Stimulated activated CD8-positive, alpha-beta memory T cell treated with anti-CD3 and anti-CD28 coated beads, Interleukin-15, amount 100 ng/mL, for 24 hours (primary cell): ENCODE data around the gene CCDC124.

ENCODE experiments used
- DNase-seq: peaks from one replicate; pipeline ENCODE4 v3.0.0-alpha.2; 2020; ENCODE audit warnings: low read depth

The CCDC124 gene

DNA sequence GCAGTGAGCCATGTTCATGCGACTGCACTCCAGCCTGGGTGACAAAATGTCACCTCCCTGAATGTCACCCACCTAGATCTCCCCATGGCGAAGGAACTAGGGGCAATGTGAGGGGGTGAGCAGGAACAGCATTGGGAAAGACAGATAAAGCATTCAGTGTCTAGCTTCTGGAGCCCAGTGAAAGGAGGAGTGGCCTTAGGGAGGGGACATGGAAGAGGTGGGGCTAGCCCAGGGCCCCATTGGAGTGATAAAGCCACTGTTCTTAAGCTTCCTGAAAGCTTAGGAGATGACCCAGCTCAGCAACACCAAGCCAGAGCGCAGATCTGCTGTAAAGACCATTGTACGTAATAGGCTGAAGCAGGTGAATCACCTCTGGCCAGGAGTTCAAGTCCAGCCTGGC is 21.1 kb downstream of the CCDC124 start:
- DNase-seq, result no peak

- no peak for DNase-seq
Measured at GRCh38 chr19:17954401-17954800, 21.6 kb downstream of the CCDC124 start.

- DNase-seq, result no peak
Measured at GRCh38 chr19:17957149-17957849, 24.5 kb downstream of the CCDC124 start.

GRCh38 chr19:17957885-17958284 is 25.1 kb downstream of the CCDC124 start:
- no peak for DNase-seq

DNA sequence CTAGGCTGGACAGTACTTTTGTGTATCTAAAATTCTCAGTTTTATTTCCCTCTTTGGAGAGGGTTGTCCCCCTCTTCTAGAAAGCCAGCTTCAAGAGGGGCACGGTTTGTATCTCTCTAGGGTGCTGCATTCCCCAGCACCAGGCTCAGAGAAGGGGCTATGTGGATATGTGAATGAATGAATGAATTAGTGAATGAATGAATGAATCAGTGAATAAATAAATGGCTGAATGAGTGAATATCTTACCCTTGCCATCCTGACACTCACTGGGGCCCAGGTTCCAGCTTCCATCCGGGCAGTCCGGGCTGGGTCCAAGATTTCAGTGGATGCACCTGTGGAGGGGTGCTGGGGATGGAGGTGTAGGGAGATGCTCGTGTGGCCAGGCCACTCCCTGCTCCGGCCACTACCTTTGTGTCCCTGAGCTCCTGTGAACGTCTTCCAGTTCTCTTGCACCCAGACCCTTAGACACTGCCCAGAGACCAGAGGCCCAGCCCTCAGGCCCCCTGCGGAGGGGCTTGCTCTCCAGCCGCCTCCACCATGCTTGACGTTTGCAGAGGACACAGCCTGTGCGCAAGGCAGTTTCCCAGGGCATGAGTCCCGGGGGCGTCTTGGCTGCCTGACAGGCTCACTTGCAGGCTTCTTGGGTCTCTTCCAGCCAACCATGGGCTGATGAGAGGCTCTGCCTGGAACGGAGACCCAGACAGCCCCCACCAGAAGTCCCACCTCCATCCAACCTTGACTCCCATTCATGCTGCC is 31.3 kb downstream of the CCDC124 start:
- no peak for DNase-seq

DNA sequence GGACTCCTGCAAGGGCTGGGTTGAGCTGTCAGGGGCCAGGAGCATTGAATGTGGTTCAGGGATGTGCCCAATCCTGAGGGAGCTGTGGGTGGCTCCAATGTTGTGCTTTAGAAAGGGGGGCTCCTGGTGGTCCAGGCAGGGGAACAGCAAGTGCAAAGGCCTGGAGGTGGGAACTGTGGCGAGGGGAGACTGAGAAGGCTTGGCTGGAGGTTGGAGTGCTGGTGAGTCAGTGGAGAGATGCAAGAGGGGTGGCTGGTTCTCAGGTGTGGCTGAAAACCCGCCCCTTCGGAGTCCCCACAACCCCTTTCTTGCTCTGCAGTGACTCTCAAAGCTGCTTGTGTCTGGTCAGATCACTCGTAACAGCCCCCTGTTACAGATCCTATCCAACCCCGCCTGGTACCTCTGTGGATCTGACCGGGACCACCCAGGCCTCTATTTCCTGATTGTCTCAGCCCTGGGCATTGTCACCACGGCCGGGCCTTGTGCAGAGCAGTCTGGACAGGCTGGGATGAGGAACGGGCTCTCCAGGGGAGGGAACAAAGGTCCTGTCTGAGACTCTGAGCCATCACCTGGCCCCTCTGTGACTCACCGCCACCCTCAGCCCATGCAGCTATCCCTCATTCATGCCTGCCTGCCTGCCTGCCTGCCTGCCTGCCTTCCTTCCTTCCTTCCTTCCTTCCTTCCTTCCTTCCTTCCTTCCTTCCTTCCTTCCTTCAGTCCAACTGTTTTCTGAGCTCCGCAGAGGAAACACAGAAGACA is 32.7 kb downstream of the CCDC124 start:
- no peak for DNase-seq

- DNase-seq, result no peak
Measured at GRCh38 chr19:17966129-17966483, 33.3 kb downstream of the CCDC124 start.

GRCh38 chr19:17966550-17967256 is 33.9 kb downstream of the CCDC124 start, which contains the start of gene KCNN1:
Gene KCNN1, plus strand, starts transcription at chr19:17967107. Its CDS starts 6,782 bp downstream, at chr19:17973889.
- no peak for DNase-seq

DNA sequence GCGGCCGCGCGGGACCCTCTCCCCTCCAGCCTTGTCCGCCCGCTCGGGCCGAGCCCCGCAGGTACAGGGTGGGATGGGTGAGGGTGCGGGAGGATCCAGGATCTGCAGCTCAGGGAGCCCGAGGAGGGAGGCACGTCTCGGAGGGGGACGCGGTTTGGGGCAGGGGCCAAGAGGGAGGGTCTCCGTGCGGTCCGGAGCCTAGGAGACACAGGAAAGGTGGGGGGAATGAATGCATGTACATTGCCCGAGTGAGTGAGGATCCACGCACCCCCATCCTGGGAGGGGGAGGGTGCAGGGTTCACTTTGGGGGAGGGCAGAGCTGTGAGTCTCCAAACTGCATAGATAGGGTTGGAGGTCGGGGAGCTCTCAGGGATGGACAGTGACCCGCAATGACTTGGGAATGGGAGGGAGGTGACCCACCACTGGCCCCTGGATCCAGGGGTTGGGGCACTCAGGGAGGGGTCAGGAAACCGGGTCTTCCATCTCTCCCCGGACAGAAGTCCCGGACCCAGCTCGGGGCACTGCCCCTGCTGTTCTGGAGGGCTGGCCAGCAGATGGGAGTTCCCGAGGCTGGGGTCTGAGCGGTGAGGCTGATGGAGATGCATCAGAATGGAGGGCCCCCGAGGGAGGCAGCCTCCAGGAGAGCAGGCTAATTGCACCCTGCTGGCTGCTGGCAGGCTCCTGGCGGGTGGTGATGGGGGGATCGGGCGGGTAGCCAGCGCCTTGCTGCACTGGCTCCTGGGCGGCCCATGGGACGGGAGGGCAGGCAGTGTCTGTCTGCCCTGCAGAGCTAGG is 34.6 kb downstream of the CCDC124 start:
- DNase-seq, result no peak

DNA sequence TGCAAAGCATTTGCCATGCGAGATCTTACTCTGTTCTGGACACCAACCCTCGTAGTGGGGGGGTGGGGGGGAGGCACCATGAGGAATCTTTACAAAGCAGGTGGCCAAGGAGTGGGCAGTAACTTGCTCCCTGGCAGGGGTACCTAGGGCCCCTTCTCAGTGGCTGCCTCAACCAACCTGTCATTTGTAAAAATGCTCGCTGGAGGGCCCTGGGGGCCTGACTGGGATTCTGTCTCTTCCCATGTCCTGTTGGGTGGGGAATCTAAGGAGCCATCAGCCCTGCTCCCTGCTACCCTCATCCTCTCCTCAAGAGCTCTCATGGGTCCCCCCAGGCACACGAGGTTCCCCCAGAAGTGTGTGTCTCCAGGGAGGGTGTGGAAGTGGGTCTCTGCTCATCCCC is 35.5 kb downstream of the CCDC124 start:
- no peak for DNase-seq

- no peak for DNase-seq
Measured at GRCh38 chr19:17969096-17969792, 36.4 kb downstream of the CCDC124 start.

DNA sequence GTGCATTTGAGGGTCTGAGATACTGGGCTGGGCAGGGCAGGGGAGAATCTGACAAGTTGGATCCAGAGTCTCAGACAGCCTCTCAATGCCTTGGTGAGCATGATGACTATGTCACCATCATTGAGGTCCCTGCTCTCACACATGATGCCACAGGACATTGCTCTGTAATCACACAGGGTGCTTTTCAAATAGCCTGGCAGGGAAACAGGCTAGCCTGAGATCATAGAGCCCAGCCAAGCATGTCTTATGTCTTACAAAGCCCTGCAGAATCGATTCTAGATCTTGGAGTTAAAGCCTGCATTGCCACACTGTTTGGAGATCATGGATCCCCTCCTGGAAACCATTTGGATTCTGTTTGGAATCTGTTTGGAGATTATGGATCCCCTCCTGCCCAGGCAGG is 39.4 kb downstream of the CCDC124 start:
- DNase-seq, result no peak

DNA sequence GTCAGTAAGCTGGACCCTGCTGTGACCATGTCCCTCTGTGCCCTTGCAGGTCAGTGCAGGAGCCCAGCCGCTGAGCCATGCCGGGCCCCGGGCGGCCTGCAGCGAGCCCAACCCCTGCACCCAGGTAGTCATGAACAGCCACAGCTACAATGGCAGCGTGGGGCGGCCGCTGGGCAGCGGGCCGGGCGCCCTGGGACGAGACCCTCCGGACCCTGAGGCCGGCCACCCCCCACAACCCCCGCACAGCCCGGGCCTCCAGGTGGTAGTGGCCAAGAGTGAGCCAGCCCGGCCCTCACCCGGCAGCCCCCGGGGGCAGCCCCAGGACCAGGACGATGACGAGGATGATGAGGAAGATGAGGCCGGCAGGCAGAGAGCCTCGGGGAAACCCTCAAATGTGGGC is 40.9 kb downstream of the CCDC124 start:
- no peak for DNase-seq

DNA sequence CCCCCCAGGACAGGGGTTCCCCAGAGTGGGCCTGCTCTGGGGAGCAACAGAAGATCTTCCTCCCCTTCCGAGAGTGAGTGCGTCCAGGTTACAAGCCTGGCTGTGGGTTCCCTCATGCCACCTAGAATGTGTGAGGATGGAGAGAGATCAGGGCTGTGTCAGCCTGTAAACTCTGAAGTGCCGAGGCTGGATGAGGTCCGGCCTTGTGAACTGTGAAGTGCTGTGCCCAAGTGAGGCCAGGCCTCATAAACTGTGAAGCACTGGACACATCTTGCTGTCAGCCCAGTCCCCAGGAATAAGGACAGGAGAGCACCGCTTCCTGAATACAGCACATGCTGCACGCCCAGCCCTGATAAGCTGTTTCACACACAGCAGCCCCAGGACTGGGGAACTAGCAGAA is 41.7 kb downstream of the CCDC124 start:
- no peak for DNase-seq

DNA sequence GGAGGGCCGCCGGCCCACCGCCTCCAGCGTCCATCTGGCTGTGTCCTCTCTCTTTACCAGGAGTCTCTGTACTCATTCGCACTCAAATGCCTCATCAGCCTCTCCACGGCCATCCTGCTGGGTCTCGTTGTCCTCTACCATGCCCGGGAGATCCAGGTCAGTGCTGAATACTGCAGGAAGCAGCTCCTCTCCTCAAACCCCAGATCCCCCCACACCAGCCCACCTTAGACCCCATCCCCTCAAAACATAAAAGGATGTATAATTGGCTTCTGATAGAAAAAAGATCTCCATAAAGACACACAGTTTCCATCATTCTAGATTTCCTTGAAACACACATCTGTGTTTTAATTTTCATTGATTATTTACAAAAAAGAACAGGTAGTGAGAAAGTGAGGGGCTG is 42.2 kb downstream of the CCDC124 start:
- no peak for DNase-seq

DNA sequence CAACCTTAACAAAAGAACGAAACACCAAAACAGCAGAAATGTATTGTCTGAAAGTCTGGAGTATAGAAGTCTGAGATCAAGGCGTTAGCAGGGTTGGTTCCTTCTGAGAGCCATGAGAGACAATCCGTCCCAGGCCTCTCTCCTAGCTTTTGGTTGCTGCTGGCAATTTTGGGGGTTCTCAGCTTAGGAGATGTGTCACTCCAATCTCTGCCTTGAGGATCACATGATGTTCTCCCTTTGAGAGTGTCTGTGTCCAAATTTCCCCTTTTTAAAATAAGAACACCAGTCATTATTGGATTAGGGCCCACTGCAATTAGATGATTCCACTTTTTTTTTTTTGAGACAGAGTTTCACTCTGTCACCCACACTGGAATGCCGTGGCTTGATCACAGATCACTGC is 44.2 kb downstream of the CCDC124 start:
- DNase-seq, result no peak

- DNase-seq, result no peak
Measured at GRCh38 chr19:17977488-17977887, 44.7 kb downstream of the CCDC124 start.

DNA sequence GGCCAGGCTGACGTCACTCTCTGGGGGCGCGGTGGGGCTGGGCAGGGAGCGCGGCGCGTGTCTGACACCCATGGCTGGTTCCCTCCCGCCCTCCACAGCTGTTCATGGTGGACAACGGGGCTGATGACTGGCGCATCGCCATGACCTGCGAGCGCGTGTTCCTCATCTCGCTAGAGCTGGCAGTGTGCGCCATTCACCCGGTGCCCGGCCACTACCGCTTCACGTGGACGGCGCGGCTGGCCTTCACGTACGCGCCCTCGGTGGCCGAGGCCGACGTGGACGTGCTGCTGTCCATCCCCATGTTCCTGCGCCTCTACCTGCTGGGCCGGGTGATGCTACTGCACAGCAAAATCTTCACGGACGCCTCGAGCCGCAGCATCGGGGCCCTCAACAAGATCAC is 48.8 kb downstream of the CCDC124 start:
- no peak for DNase-seq

GRCh38 chr19:17982430-17982829 is 49.6 kb downstream of the CCDC124 start:
- no peak for DNase-seq

GRCh38 chr19:17985037-17985818 is 52.4 kb downstream of the CCDC124 start:
- no peak for DNase-seq
